Omental fat pad (tissue), 4 donors: ENCODE data around the gene WDR38. TPM values are rescaled to one million over a fixed set of nuclear protein-coding genes. Genes with fewer than 3 reads are reported as not detected.

Experiments
- ATAC-seq: fragments of 150-250 bp; one replicate; pipeline ENCODE4 v1.9.1; 2016; ENCODE audit warnings: mild to moderate bottlenecking, moderate library complexity; ENCODE audit not compliant: low FRiP score
- DNase-seq: peaks from one replicate; pipeline ENCODE4 v3.0.0-alpha.2; 2019; ENCODE audit warnings: low spot score
- total RNA-seq, 4 donors: library from RNA; depleted of rRNA; stranded (reverse); fragments of >200 nt; gene quantifications; one replicate each; pipeline ENCODE4 v1.1.0, GENCODE V29; 2016
- TF ChIP-seq, protein P1 (sequence below), 3 donors: fragments of 450-650 bp; IDR thresholded peaks; one replicate each; pipeline ENCODE4 v1.5.1; 2016 to 2017; ENCODE audit warnings: antibody characterized with exemption in 3 of 3, mild to moderate bottlenecking in 3 of 3, moderate library complexity in 2 of 3

WDR38 gene
- total RNA-seq, 4 donors from 2014 or later, result 0.36 TPM; not detected in 3

DNA sequence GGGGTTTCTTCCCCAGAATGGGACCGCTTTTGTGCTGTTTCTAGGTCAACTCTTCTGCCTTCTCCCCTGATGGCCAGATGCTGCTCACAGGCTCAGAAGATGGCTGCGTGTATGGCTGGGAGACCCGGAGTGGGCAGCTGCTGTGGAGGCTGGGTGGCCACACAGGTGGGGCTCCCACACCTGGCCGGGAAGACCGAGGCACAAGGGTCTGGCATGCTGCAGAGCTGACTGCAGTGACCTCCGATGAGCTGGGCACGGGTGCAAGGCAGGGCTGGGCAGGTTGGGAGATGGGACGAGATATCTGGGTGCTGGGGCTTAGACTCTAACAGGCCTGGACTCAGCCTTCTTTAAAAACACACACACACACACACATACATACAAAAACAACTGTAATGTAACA is 901 bp downstream of the WDR38 start:
- ATAC-seq (no peak), DNase-seq (no peak)
- TF ChIP-seq, protein P1, sequence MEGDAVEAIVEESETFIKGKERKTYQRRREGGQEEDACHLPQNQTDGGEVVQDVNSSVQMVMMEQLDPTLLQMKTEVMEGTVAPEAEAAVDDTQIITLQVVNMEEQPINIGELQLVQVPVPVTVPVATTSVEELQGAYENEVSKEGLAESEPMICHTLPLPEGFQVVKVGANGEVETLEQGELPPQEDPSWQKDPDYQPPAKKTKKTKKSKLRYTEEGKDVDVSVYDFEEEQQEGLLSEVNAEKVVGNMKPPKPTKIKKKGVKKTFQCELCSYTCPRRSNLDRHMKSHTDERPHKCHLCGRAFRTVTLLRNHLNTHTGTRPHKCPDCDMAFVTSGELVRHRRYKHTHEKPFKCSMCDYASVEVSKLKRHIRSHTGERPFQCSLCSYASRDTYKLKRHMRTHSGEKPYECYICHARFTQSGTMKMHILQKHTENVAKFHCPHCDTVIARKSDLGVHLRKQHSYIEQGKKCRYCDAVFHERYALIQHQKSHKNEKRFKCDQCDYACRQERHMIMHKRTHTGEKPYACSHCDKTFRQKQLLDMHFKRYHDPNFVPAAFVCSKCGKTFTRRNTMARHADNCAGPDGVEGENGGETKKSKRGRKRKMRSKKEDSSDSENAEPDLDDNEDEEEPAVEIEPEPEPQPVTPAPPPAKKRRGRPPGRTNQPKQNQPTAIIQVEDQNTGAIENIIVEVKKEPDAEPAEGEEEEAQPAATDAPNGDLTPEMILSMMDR (IDR thresholded peaks at IDR 0.05), result no peak

DNA sequence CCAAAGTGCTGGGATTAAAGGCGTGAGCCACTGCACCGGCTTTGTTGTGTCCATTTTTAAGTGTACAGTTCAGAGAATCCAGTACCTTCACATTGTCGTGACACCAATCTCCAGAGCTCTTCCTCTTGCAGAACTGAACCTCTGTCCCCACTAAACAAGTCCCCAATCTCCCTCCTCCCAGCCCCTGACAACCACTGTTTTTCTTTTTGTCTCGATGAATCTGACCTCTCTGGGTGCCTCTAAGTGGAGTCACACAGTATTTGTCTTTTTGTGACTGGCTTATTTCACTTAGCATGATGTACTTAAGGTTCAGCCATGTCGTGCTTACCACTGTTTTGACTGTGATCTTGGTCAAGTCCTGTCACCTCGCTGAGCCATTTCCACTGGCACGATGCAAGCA is 1.6 kb downstream of the WDR38 start:
- TF ChIP-seq, protein P1 (IDR thresholded peaks at IDR 0.05), result no peak
- ATAC-seq (no peak), DNase-seq (no peak)

DNA sequence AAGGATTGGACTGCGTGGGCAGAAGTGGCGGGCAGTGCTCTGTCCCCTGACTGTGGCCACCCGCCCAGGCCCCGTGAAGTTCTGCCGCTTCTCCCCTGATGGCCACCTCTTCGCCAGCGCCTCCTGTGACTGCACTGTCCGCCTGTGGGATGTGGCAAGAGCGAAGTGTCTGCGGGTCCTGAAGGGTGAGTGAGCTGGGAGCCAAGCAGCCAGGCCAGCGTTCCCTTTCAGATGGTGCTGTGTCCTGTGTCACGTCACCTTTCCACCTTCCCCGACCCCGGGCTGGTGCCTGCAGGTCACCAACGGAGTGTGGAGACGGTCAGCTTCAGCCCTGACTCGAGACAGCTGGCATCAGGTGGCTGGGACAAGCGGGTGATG is 2.3 kb downstream of the WDR38 start:
- ATAC-seq, result no peak
- DNase-seq, result no peak
- TF ChIP-seq, protein P1 (IDR thresholded peaks at IDR 0.05), result no peak

DNA sequence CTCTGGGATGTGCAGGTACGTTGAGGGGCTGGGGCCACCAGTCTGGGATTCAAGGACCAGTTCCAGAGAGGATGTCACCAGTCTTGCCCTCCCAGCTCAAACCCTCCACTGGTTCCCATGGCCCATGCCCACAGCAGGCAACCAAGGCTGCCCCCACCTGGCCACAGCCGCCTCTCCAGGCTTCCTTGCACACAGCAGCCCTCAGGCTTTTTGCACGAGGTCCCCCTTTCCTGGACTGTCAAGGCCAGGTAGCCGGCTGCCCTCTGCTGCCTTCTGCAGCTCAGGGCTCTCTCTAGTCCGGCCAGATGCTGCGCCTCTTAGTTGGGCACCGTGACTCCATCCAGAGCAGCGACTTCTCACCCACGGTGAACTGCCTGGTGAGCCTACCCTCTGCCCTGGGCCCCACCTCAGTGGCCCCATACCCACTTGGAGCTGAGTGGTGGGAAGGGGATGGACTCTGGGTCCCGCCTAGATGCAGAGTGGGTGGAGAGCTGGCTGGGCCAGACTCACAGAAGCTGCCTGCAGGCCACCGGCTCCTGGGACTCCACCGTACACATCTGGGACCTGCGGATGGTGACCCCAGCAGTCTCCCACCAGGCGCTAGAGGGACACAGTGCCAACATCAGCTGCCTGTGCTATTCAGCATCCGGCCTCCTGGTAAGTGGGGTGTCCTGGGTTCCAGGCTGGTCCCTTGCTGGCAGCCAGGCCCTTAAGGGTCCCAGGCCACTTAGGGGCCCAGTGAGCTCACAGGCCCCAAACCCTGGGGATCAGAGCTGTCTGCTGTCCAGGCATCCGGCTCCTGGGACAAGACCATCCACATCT is 2.9 kb downstream of the WDR38 start:
- no peak for ATAC-seq
- TF ChIP-seq, protein P1 (IDR thresholded peaks at IDR 0.05), result no peak
- no peak for DNase-seq

DNA sequence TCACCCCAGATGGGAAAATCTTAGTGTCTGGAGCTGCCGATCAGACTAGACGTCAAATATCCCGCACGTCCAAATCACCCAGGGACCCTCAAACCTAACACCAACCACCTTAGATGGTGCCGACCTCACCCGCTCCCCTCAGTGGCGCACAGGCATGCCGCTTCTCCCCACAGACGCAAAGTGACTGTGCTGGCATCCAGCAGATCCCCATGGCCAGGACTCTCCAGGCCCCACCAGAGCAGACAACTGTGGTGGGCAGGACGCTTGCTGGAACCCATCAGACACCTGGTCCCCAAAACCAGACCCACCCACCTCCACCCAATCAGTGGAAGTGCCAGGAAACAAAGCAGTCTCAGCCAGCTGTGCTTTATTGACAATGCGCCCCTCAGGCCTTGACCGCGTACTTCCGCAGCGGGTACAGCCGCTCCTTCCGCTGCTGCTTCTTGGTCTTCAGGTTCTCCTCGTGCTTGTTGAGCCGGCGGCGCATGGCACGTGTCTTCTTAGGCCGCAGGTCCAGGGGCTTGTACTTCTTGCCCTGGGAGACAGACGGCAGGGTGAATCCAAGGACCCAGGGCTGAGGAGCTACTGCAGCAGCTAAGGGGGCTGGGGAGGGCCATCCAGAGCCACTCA is 4.4 kb downstream of the WDR38 start:
- TF ChIP-seq, protein P1 (IDR thresholded peaks at IDR 0.05), result no peak
- no peak for ATAC-seq

DNA sequence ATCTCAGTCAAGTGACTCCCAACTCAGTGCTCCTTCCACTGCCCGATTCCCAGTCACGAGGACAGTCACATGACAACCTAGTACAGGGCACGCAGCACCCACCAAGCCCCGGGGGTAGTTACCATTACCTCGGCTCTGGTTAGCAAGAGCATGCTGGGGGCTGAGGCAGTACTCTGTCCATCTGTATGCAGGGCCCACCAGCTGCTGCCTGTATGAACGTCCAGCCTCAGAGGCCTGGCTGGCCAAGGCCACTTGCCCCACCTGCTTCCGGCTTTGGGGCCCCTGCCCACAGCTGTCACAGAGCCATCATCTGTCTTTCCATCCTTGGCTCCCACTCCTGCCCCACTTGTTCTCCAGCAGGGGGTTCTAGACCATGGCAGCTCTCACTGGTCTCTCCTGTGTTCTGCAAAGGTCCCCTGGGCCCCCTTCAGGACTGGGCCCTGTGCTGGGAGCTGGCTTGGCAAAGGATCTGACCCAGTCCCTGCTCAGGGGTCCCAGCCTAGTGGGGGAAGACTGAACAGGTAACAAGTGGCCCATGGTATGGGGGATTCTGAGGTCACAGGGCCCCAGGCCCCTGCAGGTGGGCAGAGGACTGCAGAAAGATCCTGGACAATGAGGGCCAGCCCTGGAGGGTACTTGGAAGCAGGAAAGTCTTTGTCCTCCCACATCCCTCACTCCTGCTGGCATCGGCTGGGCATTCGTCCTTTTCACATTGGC is 5.2 kb downstream of the WDR38 start:
- no peak for ATAC-seq
- TF ChIP-seq, protein P1 (IDR thresholded peaks at IDR 0.05), result no peak
- DNase-seq, result no peak

More for the DNA sequence above, 4.4 kb downstream of the WDR38 start:
- DNase-seq, result no peak
